Adrenal gland (tissue), 5 donors: ENCODE measurements around the gene CFTR.

Experiments used
- CTCF ChIP-seq, 6 experiments: fragments of 450-650 bp in 4 of 6; fragments of 200-600 bp in 2 of 6; sonication (generic) in 1 of 6; IDR thresholded peaks; 1 replicate in 5 of 6; 2 replicates in 1 of 6; pipeline versions ENCODE4 v1.5.1 to v1.8.0; 2016 to 2021; ENCODE audit warnings: antibody characterized with exemption in 6 of 6, mild to moderate bottlenecking in 2 of 6, moderate library complexity in 1 of 6
- POLR2A ChIP-seq, 2 donors: fragments of 450-650 bp; IDR thresholded peaks; one replicate each; pipeline ENCODE4 v1.6.1; 2017; ENCODE audit warnings: antibody characterized with exemption in 2 of 2, mild to moderate bottlenecking in 2 of 2, moderate library complexity in 1 of 2
- donor health status: DM: no; HTN: no; CAD: no.

DNA sequence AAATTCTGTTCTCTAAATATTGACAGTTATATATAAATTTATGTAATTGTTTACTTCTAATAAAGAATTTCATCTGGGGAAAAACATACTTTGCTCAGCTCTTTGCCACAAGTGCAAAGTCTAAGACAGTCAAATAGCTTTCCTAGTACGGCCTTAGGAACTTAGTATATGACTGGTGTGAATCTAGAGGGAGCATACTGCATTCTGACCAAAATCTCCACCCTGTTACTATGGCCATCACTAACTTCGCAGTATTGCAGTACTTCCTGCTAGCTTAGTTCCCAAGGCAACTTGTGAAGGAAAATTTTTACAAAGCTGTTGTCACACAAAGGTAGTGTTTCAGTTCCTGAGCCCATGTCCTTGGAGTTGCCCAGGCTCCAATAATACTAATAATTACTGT, 181.5 kb downstream of the CFTR start:
- no peak for TF ChIP-seq CTCF (IDR thresholded peaks at IDR 0.05)
- no peak for TF ChIP-seq POLR2A (IDR thresholded peaks at IDR 0.05)
